ENCODE results near the gene VSTM2L.
"Not testable (repeated sequence)": the region's sequence is repeated elsewhere in the genome, so short reads cannot be mapped to it uniquely, and the experiment has no call there.

Gene VSTM2L

DNA sequence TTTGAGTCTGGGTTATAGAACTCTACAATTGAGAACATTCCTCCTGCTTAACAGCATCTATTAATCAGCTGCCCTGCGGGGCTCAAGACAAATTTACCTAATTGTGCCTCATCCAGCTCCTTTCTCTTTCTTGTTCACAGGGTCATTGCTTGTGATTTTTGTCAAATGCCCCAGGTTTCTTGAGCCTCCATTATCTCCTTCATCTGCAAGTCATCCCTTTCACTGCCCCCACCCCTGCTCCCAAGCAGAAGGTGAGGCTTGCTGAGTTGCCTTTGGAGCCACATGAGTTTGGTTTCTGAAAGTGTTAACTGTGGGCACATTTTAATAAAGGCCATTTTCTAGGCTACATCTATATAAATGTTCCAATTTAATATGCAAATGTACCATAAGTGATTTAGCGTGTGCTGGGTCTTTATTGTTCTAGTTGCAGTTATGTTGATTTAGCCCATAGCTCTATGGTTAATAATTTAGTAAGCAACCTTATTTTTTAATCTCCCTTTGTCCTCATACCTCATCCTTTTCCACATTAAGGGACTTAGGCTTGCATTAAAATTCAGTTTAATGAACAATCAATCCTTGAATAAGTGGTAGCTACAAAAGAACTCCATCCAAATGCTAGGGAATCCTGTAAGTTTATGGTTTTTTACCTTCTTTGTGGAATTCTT lies 56.1 kb downstream of the VSTM2L start:
- H3K36me3 ChIP-seq (ENCODE audit: insufficient read depth, low read length): no peaks in the 10 kb centered on the region
- peaks cover 7% of the 10 kb centered on the region; the same call in 1 of the 2 replicates for H3K4me1 ChIP-seq (ENCODE audit: insufficient read depth, low read length)
- H3K9me3 ChIP-seq (ENCODE audit: insufficient read depth, low read depth, low read length): no peaks in the 10 kb centered on the region
- H3K27me3 ChIP-seq (ENCODE audit: insufficient read depth, low read length): no peaks in the 10 kb centered on the region
- H3K9ac ChIP-seq (ENCODE audit: low read depth, low read length): no peak overlapping the region
- H3K4me3 ChIP-seq (ENCODE audit: low read length): no peak overlapping the region
- WGBS: 80% methylated on average over 1 of the region's 2 CpGs
- no peak overlapping the region for H3K27ac ChIP-seq (ENCODE audit: low read depth, low read length)

DNA sequence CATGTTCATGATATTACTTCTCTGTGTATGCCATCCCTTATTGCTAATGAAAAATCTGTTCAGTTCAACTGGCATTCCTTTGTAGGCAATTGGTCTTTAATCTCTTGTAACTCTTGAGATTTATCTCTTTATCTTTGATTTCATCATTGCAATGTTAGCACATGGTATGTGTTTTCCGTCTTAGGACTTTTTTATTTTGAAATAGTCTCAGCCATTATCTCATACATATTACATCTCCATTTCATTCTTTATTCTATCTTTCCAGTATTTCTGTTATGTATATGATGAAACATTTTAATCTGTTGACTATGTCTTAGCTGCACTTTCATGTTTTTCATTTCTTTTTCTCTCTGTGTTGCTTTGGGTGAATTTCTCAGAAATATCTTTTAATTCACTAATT lies 58.1 kb downstream of the VSTM2L start:
- Histone ChIP-seq H3K27ac (ENCODE audit: low read depth, low read length) (no peak overlapping the region), H3K9ac (ENCODE audit: low read depth, low read length) (no peak overlapping the region), H3K36me3 (ENCODE audit: insufficient read depth, low read length) (no peaks in the 10 kb centered on the region), H3K27me3 (ENCODE audit: insufficient read depth, low read length) (no peaks in the 10 kb centered on the region), H3K4me3 (ENCODE audit: low read length) (no peak overlapping the region), H3K9me3 (ENCODE audit: insufficient read depth, low read depth, low read length) (no peaks in the 10 kb centered on the region), H3K4me1 (ENCODE audit: insufficient read depth, low read length) (peaks cover 7% of the 10 kb centered on the region; the same call in 1 of the 2 replicates)
- no CpG with 5 or more reads among the region's 1 CpG for WGBS

DNA sequence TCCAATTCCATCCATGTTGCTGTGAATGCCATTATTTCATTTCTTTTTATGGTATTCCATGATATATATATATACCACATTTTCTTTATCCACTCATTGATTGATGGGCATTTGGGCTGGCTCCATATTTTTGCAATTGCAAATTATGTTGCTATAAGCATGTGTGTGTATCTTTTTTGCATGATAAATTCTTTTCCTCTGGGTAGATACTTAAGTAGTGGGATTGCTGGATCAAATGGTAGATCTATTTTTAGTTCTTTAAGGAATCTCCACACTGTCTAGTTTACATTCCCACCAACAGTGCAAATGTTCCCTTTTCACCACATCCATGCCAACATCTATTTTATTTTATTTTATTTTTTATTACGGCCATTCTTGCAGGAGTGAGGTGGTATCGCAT lies 60.6 kb downstream of the VSTM2L start:
- 94% methylated on average over 2 of the region's 2 CpGs for WGBS

DNA sequence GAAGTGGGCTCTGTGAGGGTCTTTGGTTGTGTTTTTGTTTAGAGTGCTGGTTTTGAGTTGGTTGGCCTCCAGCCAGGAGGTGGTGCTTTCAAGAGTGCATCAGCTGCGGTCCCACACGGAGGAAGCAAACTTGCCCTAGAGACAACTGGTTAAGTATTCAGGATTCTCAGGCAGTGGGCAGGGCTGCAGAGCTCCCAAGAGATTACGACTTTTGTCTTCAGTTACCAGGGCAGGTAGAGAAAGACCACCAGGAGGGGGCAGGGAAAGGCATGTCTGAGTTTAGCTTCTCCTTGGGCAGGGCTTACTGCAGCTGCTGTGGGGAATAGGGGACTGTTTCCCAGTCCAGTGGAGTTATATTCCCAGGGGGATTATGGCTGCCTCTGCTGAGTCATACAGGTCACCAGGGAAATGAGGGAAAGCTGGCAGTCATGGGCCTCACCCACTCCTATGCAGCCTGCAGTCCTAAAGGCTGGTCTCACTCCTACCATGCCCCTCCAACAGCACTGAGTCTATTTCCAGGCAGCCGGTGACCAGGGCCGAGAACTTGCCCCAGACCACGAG lies 66.0 kb downstream of the VSTM2L start:
- peaks cover 5% of the 10 kb centered on the region; the same call in 1 of the 2 replicates for H3K27me3 ChIP-seq (ENCODE audit: insufficient read depth, low read length)
- 56% methylated on average over 6 of the region's 6 CpGs for WGBS
- H3K4me1 ChIP-seq (ENCODE audit: insufficient read depth, low read length): peaks cover 17% of the 10 kb centered on the region
- H3K27ac ChIP-seq (ENCODE audit: low read depth, low read length): no peak overlapping the region
- no peak overlapping the region; the same call in 1 of the 2 replicates for H3K9ac ChIP-seq (ENCODE audit: low read depth, low read length)
- H3K9me3 ChIP-seq (ENCODE audit: insufficient read depth, low read depth, low read length): 0 out of 2 replicates have a peak, but pooled peaks cover 8% of the 10 kb centered on the region
- no peak overlapping the region for H3K4me3 ChIP-seq (ENCODE audit: low read length)
- H3K36me3 ChIP-seq (ENCODE audit: insufficient read depth, low read length): no peaks in the 10 kb centered on the region

More for the DNA sequence above, 60.6 kb downstream of the VSTM2L start:
- not testable (repeated sequence) for H3K9ac ChIP-seq (ENCODE audit: low read depth, low read length); H3K36me3 ChIP-seq (ENCODE audit: insufficient read depth, low read length); H3K27me3 ChIP-seq (ENCODE audit: insufficient read depth, low read length); H3K27ac ChIP-seq (ENCODE audit: low read depth, low read length); H3K9me3 ChIP-seq (ENCODE audit: insufficient read depth, low read depth, low read length); H3K4me3 ChIP-seq (ENCODE audit: low read length); H3K4me1 ChIP-seq (ENCODE audit: insufficient read depth, low read length)

DNA sequence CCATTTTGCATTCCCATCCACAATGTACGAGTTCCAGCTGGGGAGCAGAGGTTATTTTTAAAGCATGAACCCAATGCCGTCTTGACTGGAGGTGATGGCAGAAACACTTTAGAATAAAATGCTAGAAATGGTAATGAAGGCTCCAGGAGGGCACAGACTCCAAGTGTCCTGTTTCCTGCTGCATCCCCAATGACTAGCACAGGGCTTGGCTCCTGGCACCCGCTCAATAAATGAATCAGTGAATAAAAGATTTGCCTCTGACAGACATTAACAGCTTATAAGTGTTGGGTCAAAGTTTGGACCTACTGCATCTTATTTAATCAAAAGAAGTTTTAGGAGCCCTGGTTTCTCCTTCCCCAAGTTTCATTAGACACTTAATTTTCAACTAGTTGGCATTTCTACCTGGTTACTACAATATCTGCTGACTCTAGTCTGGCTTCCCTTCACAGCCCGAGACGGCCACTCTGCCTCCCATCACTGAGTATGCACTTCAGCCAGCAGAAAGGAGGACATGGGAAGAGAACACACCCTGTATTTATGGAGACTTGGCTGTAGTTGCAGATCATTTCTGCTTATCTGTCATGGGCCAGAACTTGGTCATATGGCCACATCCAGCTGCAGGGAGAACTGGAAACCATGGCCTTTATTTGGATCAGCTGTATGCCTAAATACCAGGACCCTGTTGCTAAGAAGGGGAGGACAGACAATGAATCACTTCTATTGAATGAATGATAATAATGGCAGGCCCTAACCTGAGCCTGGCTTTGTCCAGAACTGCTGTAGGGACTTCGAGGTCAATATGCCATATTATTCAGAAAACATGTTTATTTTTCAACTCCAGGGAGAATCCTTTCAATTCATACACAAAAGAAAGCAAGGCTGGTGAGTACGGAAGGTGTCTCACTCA lies 67.3 kb downstream of the VSTM2L start:
- Histone ChIP-seq H3K27me3 (ENCODE audit: insufficient read depth, low read length) (peaks cover 5% of the 10 kb centered on the region; the same call in 1 of the 2 replicates), H3K4me1 (ENCODE audit: insufficient read depth, low read length) (peaks cover 17% of the 10 kb centered on the region), H3K27ac (ENCODE audit: low read depth, low read length) (no peak overlapping the region), H3K9me3 (ENCODE audit: insufficient read depth, low read depth, low read length) (0 out of 2 replicates have a peak, but pooled peaks cover 8% of the 10 kb centered on the region), H3K36me3 (ENCODE audit: insufficient read depth, low read length) (no peaks in the 10 kb centered on the region), H3K4me3 (ENCODE audit: low read length) (no peak overlapping the region), H3K9ac (ENCODE audit: low read depth, low read length) (no peak overlapping the region)
- WGBS: 83% methylated on average over 7 of the region's 7 CpGs

DNA sequence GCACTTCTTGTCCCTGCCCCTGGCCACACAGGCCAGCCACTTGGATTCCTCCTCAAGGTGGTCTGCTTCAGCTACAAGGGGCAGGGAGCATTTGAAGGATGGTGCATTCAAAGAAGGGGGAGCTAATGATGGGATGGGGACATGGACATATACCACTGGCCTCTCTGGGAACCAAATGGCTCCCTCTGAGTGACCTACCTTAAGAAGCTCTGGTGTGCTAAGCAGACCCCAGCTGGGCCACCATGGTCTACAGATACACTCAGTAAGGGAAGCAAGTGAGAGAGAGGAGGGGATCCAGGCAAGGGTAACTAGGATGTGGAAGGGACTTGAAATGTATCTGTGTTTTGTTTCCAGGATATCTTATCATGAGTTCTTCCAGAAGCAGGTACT lies 67.9 kb downstream of the VSTM2L start:
- H3K4me3 ChIP-seq (ENCODE audit: low read length): no peak overlapping the region
- peaks cover 5% of the 10 kb centered on the region; the same call in 1 of the 2 replicates for H3K27me3 ChIP-seq (ENCODE audit: insufficient read depth, low read length)
- no peak overlapping the region for H3K27ac ChIP-seq (ENCODE audit: low read depth, low read length)
- peaks cover 17% of the 10 kb centered on the region for H3K4me1 ChIP-seq (ENCODE audit: insufficient read depth, low read length)
- H3K36me3 ChIP-seq (ENCODE audit: insufficient read depth, low read length): no peaks in the 10 kb centered on the region
- no peak overlapping the region for H3K9ac ChIP-seq (ENCODE audit: low read depth, low read length)
- H3K9me3 ChIP-seq (ENCODE audit: insufficient read depth, low read depth, low read length): 0 out of 2 replicates have a peak, but pooled peaks cover 8% of the 10 kb centered on the region

DNA sequence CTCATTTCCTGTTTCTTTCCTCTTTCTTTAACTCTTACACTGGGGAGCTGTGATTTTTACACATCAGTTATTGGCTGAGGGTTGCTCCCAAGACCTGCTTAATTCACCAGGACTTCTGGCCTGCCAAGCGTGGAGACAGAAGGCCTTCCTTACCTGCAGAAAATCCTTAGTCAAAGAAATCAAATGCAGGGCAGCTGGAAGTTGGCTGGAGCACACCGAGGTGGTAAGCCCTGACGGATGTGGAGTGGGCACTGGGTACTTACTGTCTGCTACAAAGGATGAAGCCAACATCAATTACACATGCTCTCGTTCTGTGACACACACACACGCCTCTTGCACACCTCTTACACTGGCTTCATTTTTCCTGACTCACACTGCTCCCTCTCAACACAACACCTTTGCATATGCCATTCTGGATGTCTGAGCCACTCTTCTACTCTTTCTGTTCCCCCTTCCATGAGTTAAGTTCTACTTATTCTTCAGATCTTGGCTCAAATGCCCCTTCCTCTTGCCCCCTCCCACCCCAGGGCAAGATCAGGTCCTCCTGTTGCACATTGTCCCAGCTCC lies 68.7 kb downstream of the VSTM2L start:
- Histone ChIP-seq H3K9ac (ENCODE audit: low read depth, low read length) (no peak overlapping the region), H3K36me3 (ENCODE audit: insufficient read depth, low read length) (no peaks in the 10 kb centered on the region), H3K27ac (ENCODE audit: low read depth, low read length) (no peak overlapping the region), H3K27me3 (ENCODE audit: insufficient read depth, low read length) (peaks cover 5% of the 10 kb centered on the region; the same call in 1 of the 2 replicates), H3K4me1 (ENCODE audit: insufficient read depth, low read length) (peaks cover 19% of the 10 kb centered on the region), H3K4me3 (ENCODE audit: low read length) (no peak overlapping the region), H3K9me3 (ENCODE audit: insufficient read depth, low read depth, low read length) (0 out of 2 replicates have a peak, but pooled peaks cover 8% of the 10 kb centered on the region)
- 92% methylated on average over 5 of the region's 5 CpGs for WGBS

DNA sequence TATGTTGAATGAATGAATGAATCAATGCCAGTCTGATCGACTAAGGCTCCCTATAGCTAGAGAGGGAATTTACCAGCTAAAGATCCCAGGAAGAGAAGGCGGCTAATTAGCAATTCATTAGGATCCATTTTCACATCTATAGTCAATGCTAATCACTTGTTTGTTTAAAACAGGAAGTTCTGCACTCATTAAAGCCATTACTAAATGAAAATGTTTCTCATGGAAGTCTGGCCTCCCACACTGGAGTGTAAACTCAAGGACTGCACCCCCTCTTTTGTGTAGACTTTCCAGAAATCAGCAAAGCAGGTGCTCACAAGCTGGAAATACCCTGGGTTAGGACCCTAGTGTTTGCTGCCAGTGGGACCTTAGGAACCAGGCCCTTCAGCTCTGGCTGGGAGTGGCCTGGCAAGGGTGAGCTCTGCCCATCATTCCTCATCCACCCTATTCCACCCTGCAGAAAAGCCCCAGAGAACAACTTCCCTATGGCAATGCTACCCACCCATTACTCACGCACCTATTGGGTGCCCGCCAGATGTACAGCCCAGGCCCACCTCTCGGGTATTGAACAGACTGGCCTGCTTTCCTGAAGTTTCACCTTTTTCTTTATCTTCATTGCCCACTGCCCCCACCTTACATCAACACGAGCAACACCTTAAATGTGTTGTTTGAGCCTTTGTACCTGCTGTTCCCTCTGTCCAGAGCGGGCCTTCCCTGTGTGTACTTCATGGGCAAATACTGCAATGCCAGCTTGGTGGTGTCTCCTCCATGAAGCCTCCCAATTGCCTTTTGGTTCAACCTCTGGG lies 69.5 kb downstream of the VSTM2L start:
- H3K4me3 ChIP-seq (ENCODE audit: low read length): no peak overlapping the region
- peaks cover 5% of the 10 kb centered on the region; the same call in 1 of the 2 replicates for H3K27me3 ChIP-seq (ENCODE audit: insufficient read depth, low read length)
- H3K4me1 ChIP-seq (ENCODE audit: insufficient read depth, low read length): peaks cover 23% of the 10 kb centered on the region
- H3K9ac ChIP-seq (ENCODE audit: low read depth, low read length): no peak overlapping the region
- no peak overlapping the region for H3K27ac ChIP-seq (ENCODE audit: low read depth, low read length)
- WGBS: 73% methylated on average over 7 of the region's 7 CpGs
- no peaks in the 10 kb centered on the region for H3K36me3 ChIP-seq (ENCODE audit: insufficient read depth, low read length)
- H3K9me3 ChIP-seq (ENCODE audit: insufficient read depth, low read depth, low read length): 0 out of 2 replicates have a peak, but pooled peaks cover 8% of the 10 kb centered on the region

DNA sequence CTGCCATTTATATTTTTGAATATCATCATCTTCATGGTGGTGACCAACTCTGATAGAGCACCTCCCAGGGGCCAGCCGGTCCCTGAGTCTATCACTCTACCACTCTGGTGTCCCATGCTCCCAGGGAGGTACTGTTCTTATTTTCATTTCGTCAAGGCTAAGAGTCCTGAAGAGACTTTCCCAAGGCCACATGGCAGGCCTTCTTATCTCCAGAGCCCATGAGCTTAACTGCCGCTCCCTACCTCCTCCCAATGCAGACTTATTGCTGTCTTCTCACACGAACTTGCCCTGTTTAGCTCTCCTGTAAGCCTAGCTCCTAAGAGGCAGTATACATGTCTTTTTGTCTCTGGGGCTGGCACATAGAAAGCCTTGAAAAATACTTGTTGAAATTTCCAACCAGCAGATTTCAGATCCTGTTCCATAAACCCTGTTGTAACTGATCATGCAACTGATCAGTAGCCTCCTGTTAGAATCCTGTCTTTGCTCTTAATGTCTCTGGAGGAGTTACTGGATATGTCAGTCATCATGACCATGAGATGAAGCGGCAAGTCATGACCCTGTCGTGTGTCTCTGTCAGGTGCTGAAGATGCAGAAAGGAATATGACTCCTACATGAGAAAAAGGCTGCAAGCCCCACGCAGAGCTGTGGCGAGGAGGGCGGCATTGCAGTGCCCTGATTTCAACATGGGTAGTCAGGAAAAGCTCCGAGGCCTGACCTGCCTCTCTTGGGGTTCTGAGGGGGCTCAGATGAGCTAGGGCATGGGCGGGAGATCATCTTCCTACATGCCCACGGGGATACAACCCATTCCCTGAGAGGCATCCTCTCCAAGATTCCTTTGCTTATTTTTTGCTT lies 70.4 kb downstream of the VSTM2L start:
- H3K36me3 ChIP-seq (ENCODE audit: insufficient read depth, low read length): no peaks in the 10 kb centered on the region
- H3K9ac ChIP-seq (ENCODE audit: low read depth, low read length): no peak overlapping the region
- H3K27me3 ChIP-seq (ENCODE audit: insufficient read depth, low read length): peaks cover 5% of the 10 kb centered on the region; the same call in 1 of the 2 replicates
- WGBS: 88% methylated on average over 12 of the region's 12 CpGs
- H3K4me1 ChIP-seq (ENCODE audit: insufficient read depth, low read length): peaks cover 23% of the 10 kb centered on the region
- H3K27ac ChIP-seq (ENCODE audit: low read depth, low read length): no peak overlapping the region
- 0 out of 2 replicates have a peak, but pooled peaks cover 8% of the 10 kb centered on the region for H3K9me3 ChIP-seq (ENCODE audit: insufficient read depth, low read depth, low read length)
- no peak overlapping the region for H3K4me3 ChIP-seq (ENCODE audit: low read length)

Data from HUES64 (cell line).